Caco-2 (cell line): Measurements from ENCODE around the gene NEU2. TPM values are rescaled to one million over a fixed set of nuclear protein-coding genes. Genes with fewer than 3 reads are reported as not detected.

ENCODE experiments used
- BruUV-seq: library from RNA; stranded (reverse); fragments of 400-500 nt; replicated peaks from 2 replicates; lab custom pipeline; 2021; lab: Mats Ljungman, UMichigan
- CTCF ChIA-PET: fragments of 300-600 bp; sonication (Branson Sonifier 250); formaldehyde crosslinking; loops from one replicate; lab custom pipeline; 2022; ENCODE audit warnings: antibody characterized with exemption; lab: Charles Lee
- POLR2A ChIA-PET: fragments of 300-600 bp; sonication (Branson Sonifier 250); formaldehyde crosslinking; loops from one replicate; lab custom pipeline; 2022; ENCODE audit warnings: antibody characterized with exemption; lab: Charles Lee
- DNase-seq, 2 experiments: peaks; one replicate each; pipeline versions ENCODE4 v3.0.0 to v3.0.0-alpha.2; 2020 to 2022
- H3K27me3 ChIP-seq: replicated peaks from 2 replicates; pipeline ENCODE4 v1.6.0; 2011; ENCODE audit warnings: low read length; ENCODE audit not compliant: control insufficient read depth, insufficient read depth
- H3K36me3 ChIP-seq: 2 replicates; pipeline ENCODE4 v1.5.1; 2011; ENCODE audit warnings: low read length; ENCODE audit not compliant: control insufficient read depth, insufficient read depth
- H3K4me1 ChIP-seq: fragments of 250-450 bp; sonication (Bioruptor Pico); 2 replicates; pipeline ENCODE4 v1.5.1; 2020; ENCODE audit warnings: mild to moderate bottlenecking
- H3K4me3 ChIP-seq: 2 replicates; pipeline ENCODE4 v1.5.1; 2011; ENCODE audit warnings: low read depth, mild to moderate bottlenecking, control low read depth, low read length
- H3K9me3 ChIP-seq: fragments of 250-450 bp; sonication (Bioruptor Pico); 2 replicates; pipeline ENCODE4 v1.5.1; 2020; ENCODE audit warnings: mild to moderate bottlenecking, moderate library complexity
- H3K27ac Mint-ChIP-seq: one replicate; pipeline ENCODE4 v1.8.0; 2022; ENCODE audit warnings: mixed read lengths; ENCODE audit not compliant: unreplicated experiment
- H3K27me3 Mint-ChIP-seq: one replicate; pipeline ENCODE4 v1.8.0; 2022; ENCODE audit warnings: mixed read lengths; ENCODE audit not compliant: insufficient read depth, unreplicated experiment
- H3K36me3 Mint-ChIP-seq: one replicate; pipeline ENCODE4 v1.8.0; 2022; ENCODE audit warnings: mild to moderate bottlenecking, mixed read lengths; ENCODE audit not compliant: insufficient read depth, unreplicated experiment
- H3K4me1 Mint-ChIP-seq: one replicate; pipeline ENCODE4 v1.8.0; 2022; ENCODE audit warnings: low read depth, mixed read lengths; ENCODE audit not compliant: unreplicated experiment
- H3K4me3 Mint-ChIP-seq: one replicate; pipeline ENCODE4 v1.8.0; 2022; ENCODE audit warnings: mild to moderate bottlenecking, moderate library complexity, mixed read lengths; ENCODE audit not compliant: unreplicated experiment
- H3K9me3 Mint-ChIP-seq: one replicate; pipeline ENCODE4 v1.8.0; 2022; ENCODE audit warnings: mixed read lengths; ENCODE audit not compliant: unreplicated experiment
- CTCF ChIP-seq, 2 experiments: fragments of 200-600 bp in 1 of 2; IDR thresholded peaks; 1 replicate in 1 of 2; 2 replicates in 1 of 2; pipeline versions ENCODE4 v1.5.1 to v1.8.0; 2011 to 2022; ENCODE audit warnings: antibody characterized with exemption in 1 of 2, control low read depth in 1 of 2, inconsistent platforms in 1 of 2, low read depth in 1 of 2, low read length in 1 of 2, mild to moderate bottlenecking in 1 of 2, moderate library complexity in 1 of 2; ENCODE audit not compliant: insufficient read depth in 1 of 2, severe bottlenecking in 1 of 2, unreplicated experiment in 1 of 2
- intact Hi-C: fragments of 100-400 bp; cut with micrococcal nuclease; formaldehyde crosslinking; loops from one replicate; pipeline ENCODE4 v1.10.0; 2022; ENCODE audit not compliant: unreplicated experiment
- total RNA-seq: library from RNA; stranded (reverse); gene quantifications from 2 replicates; pipeline ENCODE4 v1.2.3, GENCODE V29; 2022

Gene NEU2
- total RNA-seq, 1 experiment from 2014 or later, result not detected

GRCh38 chr2:233003658-233004555, 28.6 kb upstream of the NEU2 start:
- CTCF ChIA-PET, result no interaction called here
- no peaks in the 10 kb centered on the region for H3K36me3 Mint-ChIP-seq
- H3K9me3 Mint-ChIP-seq, result no peaks in the 10 kb centered on the region
- H3K4me3 Mint-ChIP-seq, result no peak overlapping the region
- peaks cover 13% of the 10 kb centered on the region for H3K27me3 Mint-ChIP-seq
- no peaks in the 10 kb centered on the region for H3K9me3 ChIP-seq
- no peaks in the 10 kb centered on the region for H3K36me3 ChIP-seq
- H3K4me1 ChIP-seq, result no peaks in the 10 kb centered on the region
- no TSS peak for BruUV-seq
- no peak overlapping the region for H3K27ac Mint-ChIP-seq
- intact Hi-C loops, result no loop called here
- H3K27me3 ChIP-seq, result no peaks in the 10 kb centered on the region
- no peaks in the 10 kb centered on the region for H3K4me1 Mint-ChIP-seq
- no peak overlapping the region for H3K4me3 ChIP-seq
- TF ChIP-seq CTCF (IDR thresholded peaks at IDR 0.05; ENCODE audit: insufficient read depth in 1 of 2, low read depth in 1 of 2, low read length in 1 of 2, severe bottlenecking in 1 of 2, unreplicated experiment in 1 of 2), result no peak
- DNase-seq, result no peak
- POLR2A ChIA-PET, result no interaction called here

- Mint-ChIP-seq H3K27me3 (peaks cover 13% of the 10 kb centered on the region), H3K9me3 (no peaks in the 10 kb centered on the region), H3K4me3 (no peak overlapping the region), H3K4me1 (no peaks in the 10 kb centered on the region), H3K36me3 (no peaks in the 10 kb centered on the region), H3K27ac (no peak overlapping the region)
- Histone ChIP-seq H3K27me3 (no peaks in the 10 kb centered on the region), H3K4me3 (no peak overlapping the region), H3K36me3 (no peaks in the 10 kb centered on the region), H3K9me3 (no peaks in the 10 kb centered on the region), H3K4me1 (no peaks in the 10 kb centered on the region)
- DNase-seq, result no peak
- intact Hi-C loops, result no loop called here
- POLR2A ChIA-PET, result no interaction called here
- BruUV-seq, result no TSS peak
- CTCF ChIA-PET, result no interaction called here
- no peak for TF ChIP-seq CTCF (IDR thresholded peaks at IDR 0.05; ENCODE audit: insufficient read depth in 1 of 2, low read depth in 1 of 2, low read length in 1 of 2, severe bottlenecking in 1 of 2, unreplicated experiment in 1 of 2)
Observed at GRCh38 chr2:233005096-233005495, 27.4 kb upstream of the NEU2 start.

GRCh38 chr2:233006648-233007047, 25.8 kb upstream of the NEU2 start:
- no peak overlapping the region for H3K27ac Mint-ChIP-seq
- CTCF ChIA-PET, result no interaction called here
- Histone ChIP-seq H3K9me3 (no peaks in the 10 kb centered on the region), H3K4me3 (no peak overlapping the region), H3K36me3 (no peaks in the 10 kb centered on the region), H3K27me3 (no peaks in the 10 kb centered on the region), H3K4me1 (no peaks in the 10 kb centered on the region)
- H3K27me3 Mint-ChIP-seq, result peaks cover 13% of the 10 kb centered on the region
- no peaks in the 10 kb centered on the region for H3K36me3 Mint-ChIP-seq
- no TSS peak for BruUV-seq
- no peak overlapping the region for H3K4me3 Mint-ChIP-seq
- POLR2A ChIA-PET, result no interaction called here
- no peak for DNase-seq
- no peaks in the 10 kb centered on the region for H3K4me1 Mint-ChIP-seq
- no peak for TF ChIP-seq CTCF (IDR thresholded peaks at IDR 0.05; ENCODE audit: insufficient read depth in 1 of 2, low read depth in 1 of 2, low read length in 1 of 2, severe bottlenecking in 1 of 2, unreplicated experiment in 1 of 2)
- no peaks in the 10 kb centered on the region for H3K9me3 Mint-ChIP-seq
- intact Hi-C loops, result no loop called here
